Activated CD4-positive, alpha-beta T cell treated with anti-CD3 and anti-CD28 coated beads, Interleukin-2, amount 50 U/mL, for 48 hours (primary cell): ENCODE results near the gene SIN3A.

Experiments
- DNase-seq, 2 experiments: peaks; one replicate each; pipeline ENCODE4 v3.0.0-alpha.2; 2020

SIN3A gene

DNA sequence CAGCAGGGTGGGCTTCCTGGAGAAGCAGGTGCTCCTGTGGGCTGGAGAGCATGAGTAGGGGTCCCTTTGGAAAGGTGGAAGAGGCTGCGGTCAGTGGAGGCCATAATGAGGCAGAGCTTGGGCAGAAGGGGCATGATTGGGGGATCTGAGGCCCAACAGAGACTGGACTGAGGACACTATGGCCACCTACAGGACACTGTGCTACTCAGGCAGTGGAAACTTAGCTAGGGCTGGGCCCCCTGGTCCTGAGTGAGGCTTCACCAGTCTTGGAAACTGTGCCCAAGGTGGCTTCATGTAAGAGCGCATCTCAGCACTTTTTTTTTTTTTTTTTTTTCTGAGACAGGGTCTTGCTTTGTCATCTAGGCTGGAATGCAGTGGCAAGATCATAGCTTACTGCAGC, 121.9 kb downstream of the SIN3A start:
- DNase-seq: no peak

DNA sequence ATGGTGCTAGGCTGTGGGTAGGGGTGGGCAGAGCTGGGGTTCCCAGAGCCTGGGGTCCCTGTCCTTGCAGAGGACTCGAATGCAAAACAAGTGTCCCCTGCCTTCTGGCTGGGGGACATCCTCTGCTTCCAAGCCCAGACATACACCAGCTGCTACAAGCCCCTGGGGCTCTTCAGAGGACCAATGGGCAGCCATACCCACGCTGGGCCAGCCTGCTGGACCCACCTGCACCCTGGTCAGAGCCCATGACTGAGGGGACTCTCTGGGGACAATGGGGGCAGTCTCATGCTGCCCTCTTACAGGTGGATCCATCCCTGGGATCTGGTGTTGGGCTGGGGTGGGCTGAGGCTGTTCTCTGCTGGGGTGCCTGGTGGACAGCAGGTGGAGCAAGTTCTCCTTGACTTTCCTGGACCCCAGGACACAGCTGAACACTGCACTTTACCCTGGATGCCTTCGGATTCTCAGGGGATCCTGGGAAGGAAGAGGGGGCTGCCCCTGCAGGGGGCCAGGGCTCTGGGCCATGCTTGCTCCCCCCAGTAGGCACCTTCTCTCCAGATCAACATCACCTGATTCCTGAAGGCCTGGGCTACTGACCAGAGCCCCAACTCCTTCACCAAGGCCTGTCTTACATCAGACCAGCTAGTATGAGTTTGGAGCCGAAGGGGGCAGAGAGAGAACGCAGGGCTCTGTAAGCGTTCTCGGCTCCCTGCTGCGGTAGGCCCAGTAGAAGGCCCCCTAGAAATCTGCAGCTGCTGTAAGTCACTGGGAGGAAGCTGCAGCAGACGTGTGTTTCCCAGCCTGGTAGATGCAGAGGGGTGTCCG, 122.8 kb downstream of the SIN3A start:
- DNase-seq: no peak

DNA sequence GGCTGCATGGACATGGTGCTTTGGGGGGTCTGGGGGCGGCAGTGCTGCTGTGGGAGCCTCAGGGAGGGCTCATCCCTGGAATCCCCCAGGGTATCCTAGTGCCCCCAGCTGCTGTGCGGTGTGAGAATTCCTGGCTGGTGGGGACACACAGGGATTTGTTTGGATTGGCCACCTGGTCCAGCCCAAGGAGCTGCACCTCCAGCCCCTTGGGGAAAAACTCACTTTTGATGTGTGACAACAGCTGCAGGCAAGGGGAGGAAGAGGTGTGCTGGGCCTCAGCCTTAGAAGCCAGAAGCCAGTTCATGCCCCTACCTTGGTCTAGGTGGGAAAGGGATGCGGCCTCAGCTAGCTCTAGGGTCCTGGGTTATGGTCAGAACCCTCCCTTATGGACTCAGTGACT, 124.0 kb downstream of the SIN3A start:
- DNase-seq: no peak

DNA sequence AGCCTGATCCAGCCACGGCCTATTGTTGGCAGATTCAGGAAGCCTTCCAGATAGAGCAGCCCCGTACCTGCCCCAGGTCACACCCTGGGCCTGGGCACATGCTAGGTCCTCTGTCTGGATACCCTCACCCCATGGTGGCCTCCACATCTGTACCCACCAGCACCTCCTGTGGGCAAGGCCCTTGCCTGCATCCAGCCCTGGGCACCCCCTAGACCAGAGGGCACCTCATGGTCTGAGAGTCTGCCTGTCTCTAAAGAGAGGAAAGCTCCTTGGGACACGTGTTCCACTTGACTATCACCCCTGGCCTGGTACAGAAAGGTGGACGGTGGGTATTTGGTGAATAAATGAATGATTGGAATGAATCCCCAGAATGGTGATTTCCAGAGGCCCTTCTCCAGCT, 124.5 kb downstream of the SIN3A start:
- no peak for DNase-seq

DNA sequence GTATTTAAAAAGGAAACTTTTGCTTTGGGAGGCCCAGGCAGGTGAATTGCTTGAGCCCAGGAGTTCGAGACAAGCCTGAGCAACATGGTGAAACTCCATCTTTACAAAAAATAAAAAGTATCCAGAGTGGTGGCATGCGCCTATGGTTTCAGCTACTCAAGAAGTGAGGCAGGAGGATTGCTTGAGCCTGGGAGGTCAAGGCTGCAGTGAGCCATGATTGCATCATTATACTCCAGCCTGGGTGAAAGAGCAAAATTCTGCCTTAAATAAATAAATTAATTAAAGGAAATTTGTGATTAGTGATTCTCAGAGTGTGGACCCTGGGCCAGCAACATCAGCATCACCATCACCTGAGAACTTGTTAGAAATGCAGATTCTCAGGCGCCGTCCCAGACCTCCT, 125.6 kb downstream of the SIN3A start:
- DNase-seq: no peak

DNA sequence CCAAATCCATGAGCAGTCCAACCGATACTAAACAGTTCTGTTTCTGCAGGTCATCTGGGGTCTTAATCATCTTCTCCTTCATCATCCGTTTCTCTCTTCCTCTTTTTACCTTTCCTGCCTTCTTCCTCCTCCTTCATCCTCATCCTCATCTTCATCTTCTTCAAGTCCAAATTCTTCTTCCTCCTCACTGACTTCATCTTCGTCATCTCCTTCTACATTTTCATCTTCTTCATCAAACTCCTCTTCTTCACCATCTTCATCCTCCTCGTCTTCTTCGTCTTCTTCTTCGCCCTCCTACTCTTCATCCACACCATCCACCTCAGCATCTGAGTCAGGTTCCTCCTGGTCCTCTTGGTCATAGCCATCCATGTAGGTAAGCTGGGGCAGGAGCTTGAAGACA, 129.8 kb downstream of the SIN3A start:
- no peak for DNase-seq
